Measurements from ENCODE around the gene PREPL. TPM values are rescaled to one million over a fixed set of nuclear protein-coding genes. Genes with fewer than 3 reads are reported as not detected.

Gene PREPL
- polyA plus RNA-seq, 3 donors, result 2.6 to 10.8 (median 8.0) TPM

- Mint-ChIP-seq H3K36me3 (no peaks in the 10 kb centered on the region), H3K4me1 (no peaks in the 10 kb centered on the region), H3K27me3 (ENCODE audit: low read depth in 3 of 3) (peaks cover 1 to 4% (median 2%) of the 10 kb centered on the region in 3 donors), H3K9me3 (peaks cover 0 to 2% (median 0%) of the 10 kb centered on the region in 7 donors), H3K27ac (peak overlapping the region in 1 of 7 donors; percentile 21), H3K4me3 (no peak overlapping the region)
- H3K4me1 ChIP-seq (ENCODE audit: control insufficient read depth in 1 of 2, insufficient read depth in 2 of 2, low read length in 2 of 2), result no peaks in the 10 kb centered on the region
- no peak overlapping the region for H3K4me2 ChIP-seq (replicated peaks; ENCODE audit: extremely low read depth, low read length, poor library complexity, severe bottlenecking)
- H3K9me3 ChIP-seq (replicated peaks in 1 of 2; ENCODE audit: control insufficient read depth in 1 of 2, insufficient read depth in 1 of 2, low read length in 2 of 2), result no peaks in the 10 kb centered on the region
- no peaks in the 10 kb centered on the region for H3K27me3 ChIP-seq (ENCODE audit: control insufficient read depth in 2 of 2, insufficient read depth in 2 of 2, low read length in 2 of 2)
- H4K20me1 ChIP-seq (ENCODE audit: insufficient read depth, low read length), result no peaks in the 10 kb centered on the region
- intact Hi-C loops (cut with micrococcal nuclease), result no loop called here
- H2AFZ ChIP-seq (ENCODE audit: insufficient read depth, low read depth, low read length, poor library complexity, severe bottlenecking), result no peak overlapping the region
- H3K79me2 ChIP-seq (ENCODE audit: insufficient read depth, low read length), result no peaks in the 10 kb centered on the region
- no peak for DNase-seq
- H3K9ac ChIP-seq (ENCODE audit: insufficient read depth, low read length, poor library complexity, severe bottlenecking), result no peak overlapping the region
- no peaks in the 10 kb centered on the region for H3K36me3 ChIP-seq (replicated peaks in 1 of 2; ENCODE audit: control insufficient read depth in 1 of 2, insufficient read depth in 2 of 2, low read length in 2 of 2)
- WGBS (ENCODE audit: insufficient coverage), result 100% methylated on average over 2 of the region's 2 CpGs
- H3K4me3 ChIP-seq (replicated peaks in 1 of 3; ENCODE audit: low read depth in 2 of 3, low read length in 3 of 3), result no peak overlapping the region
- no peak overlapping the region for H3K27ac ChIP-seq (ENCODE audit: low read depth in 1 of 2, low read length in 2 of 2)
- TF ChIP-seq CTCF (IDR thresholded peaks at IDR 0.05), result no peak
Observed at GRCh38 chr2:44297431-44297830, 63.9 kb downstream of the PREPL start.

GRCh38 chr2:44296653-44297052 is 64.6 kb downstream of the PREPL start:
- no peak for TF ChIP-seq CTCF (IDR thresholded peaks at IDR 0.05)
- Histone ChIP-seq H3K9ac (ENCODE audit: insufficient read depth, low read length, poor library complexity, severe bottlenecking) (no peak overlapping the region), H3K27me3 (ENCODE audit: control insufficient read depth in 2 of 2, insufficient read depth in 2 of 2, low read length in 2 of 2) (peaks cover 0 to under 1% of the 10 kb centered on the region in 2 donors), H3K9me3 (replicated peaks in 1 of 2; ENCODE audit: control insufficient read depth in 1 of 2, insufficient read depth in 1 of 2, low read length in 2 of 2) (no peaks in the 10 kb centered on the region), H3K36me3 (replicated peaks in 1 of 2; ENCODE audit: control insufficient read depth in 1 of 2, insufficient read depth in 2 of 2, low read length in 2 of 2) (no peaks in the 10 kb centered on the region), H3K4me3 (replicated peaks in 1 of 3; ENCODE audit: low read depth in 2 of 3, low read length in 3 of 3) (no peak overlapping the region), H3K27ac (ENCODE audit: low read depth in 1 of 2, low read length in 2 of 2) (no peak overlapping the region), H2AFZ (ENCODE audit: insufficient read depth, low read depth, low read length, poor library complexity, severe bottlenecking) (no peak overlapping the region), H3K79me2 (ENCODE audit: insufficient read depth, low read length) (no peaks in the 10 kb centered on the region), H3K4me2 (replicated peaks; ENCODE audit: extremely low read depth, low read length, poor library complexity, severe bottlenecking) (no peak overlapping the region), H3K4me1 (ENCODE audit: control insufficient read depth in 1 of 2, insufficient read depth in 2 of 2, low read length in 2 of 2) (no peaks in the 10 kb centered on the region), H4K20me1 (ENCODE audit: insufficient read depth, low read length) (no peaks in the 10 kb centered on the region)
- Mint-ChIP-seq H3K27ac (no peak overlapping the region), H3K4me1 (no peaks in the 10 kb centered on the region), H3K36me3 (no peaks in the 10 kb centered on the region), H3K4me3 (no peak overlapping the region), H3K9me3 (peaks cover 0 to 2% (median 0%) of the 10 kb centered on the region in 7 donors), H3K27me3 (ENCODE audit: low read depth in 3 of 3) (peaks cover 1 to 3% (median 2%) of the 10 kb centered on the region in 3 donors)
- intact Hi-C loops (cut with micrococcal nuclease), result no loop called here
- no peak for DNase-seq
- WGBS (ENCODE audit: insufficient coverage), result 40% methylated on average over 1 of the region's 5 CpGs

Data from CD14-positive monocyte (primary cell).